SK-N-MC (cell line): Measurements from ENCODE around the gene CFAP46.

Experiments
- EZH2 ChIP-seq: fragments of 200-600 bp; sonication (generic); IDR thresholded peaks from one replicate; pipeline ENCODE4 v1.6.1; 2017; ENCODE audit warnings: antibody characterized with exemption
- FOXP2 ChIP-seq: optimal IDR thresholded peaks from 2 replicates; pipeline ENCODE3; 2011; ENCODE audit warnings: mild to moderate bottlenecking, moderate library complexity; ENCODE audit not compliant: insufficient read depth; ENCODE audit errors: extremely low read length, control extremely low read depth
- POLR2AphosphoS5 ChIP-seq: IDR thresholded peaks from 2 replicates; pipeline ENCODE4 v1.6.1; 2012; ENCODE audit warnings: mild to moderate bottlenecking, low read depth, low read length, borderline replicate concordance

GRCh38 chr10:132774902-132775863 lies 167.2 kb downstream of the CFAP46 start:
- TF ChIP-seq EZH2 (no peak), POLR2AphosphoS5 (no peak), FOXP2 (no peak)
